Measurements from ENCODE around the gene MEF2A. TPM values are rescaled to one million over a fixed set of nuclear protein-coding genes. Genes with fewer than 3 reads are reported as not detected.
A peak's percentile ranks its signal among the peaks of the same experiment; 100 is the strongest.

MEF2A gene
- total RNA-seq, 4 donors from 2014 or later = 55.3 to 155 (median 105) TPM

GRCh38 chr15:99721104-99721778 is 155.5 kb downstream of the MEF2A start:
- Histone ChIP-seq H3K27me3 (no peaks in the 10 kb centered on the region), H3K36me3 (no peaks in the 10 kb centered on the region), H3K27ac (no peak overlapping the region), H3K4me1 (peaks cover 0 to 15% of the 10 kb centered on the region in 2 donors), H3K9me3 (no peaks in the 10 kb centered on the region), H3K4me3 (replicated peaks in 1 of 3) (no peak overlapping the region)
- intact Hi-C loops (cut with DNase I) = no loop called here
- DNase-seq = peak; percentile 74 to 78
- WGBS, 2 donors = 56 to 60% methylated on average over 3 of the region's 3 CpGs
- TF ChIP-seq POLR2A (IDR thresholded peaks at IDR 0.05) (no peak), CTCF (IDR thresholded peaks at IDR 0.05) (no peak)

- Histone ChIP-seq H3K36me3 (no peaks in the 10 kb centered on the region), H3K9me3 (no peaks in the 10 kb centered on the region), H3K4me3 (replicated peaks in 1 of 3) (no peak overlapping the region), H3K4me1 (peaks cover 0 to 15% of the 10 kb centered on the region in 2 donors), H3K27ac (no peak overlapping the region), H3K27me3 (no peaks in the 10 kb centered on the region)
- no peak for DNase-seq
- TF ChIP-seq CTCF (IDR thresholded peaks at IDR 0.05) (no peak), POLR2A (IDR thresholded peaks at IDR 0.05) (no peak)
- intact Hi-C loops (cut with DNase I) = no loop called here
- WGBS, 2 donors = 93 to 94% methylated on average over 4 of the region's 4 CpGs
Measured at GRCh38 chr15:99721896-99722295, 156.1 kb downstream of the MEF2A start.

- Histone ChIP-seq H3K27ac (no peak overlapping the region), H3K36me3 (no peaks in the 10 kb centered on the region), H3K4me1 (peaks cover 0 to 12% of the 10 kb centered on the region in 2 donors), H3K9me3 (no peaks in the 10 kb centered on the region), H3K4me3 (replicated peaks in 1 of 3) (no peak overlapping the region), H3K27me3 (no peaks in the 10 kb centered on the region)
- intact Hi-C loops (cut with DNase I) = no loop called here
- no peak for TF ChIP-seq CTCF (IDR thresholded peaks at IDR 0.05)
- TF ChIP-seq POLR2A (IDR thresholded peaks at IDR 0.05) = no peak
- WGBS, 2 donors = 94 to 95% methylated on average over 3 of the region's 3 CpGs
- no peak for DNase-seq
Measured at GRCh38 chr15:99722406-99722805, 156.6 kb downstream of the MEF2A start.

GRCh38 chr15:99726333-99726732 is 160.5 kb downstream of the MEF2A start:
- no peak overlapping the region for H3K27ac ChIP-seq
- H3K4me3 ChIP-seq (replicated peaks in 1 of 3) = no peak overlapping the region
- no peaks in the 10 kb centered on the region for H3K9me3 ChIP-seq
- H3K4me1 ChIP-seq = peaks cover 0 to 6% of the 10 kb centered on the region in 2 donors
- H3K27me3 ChIP-seq = no peaks in the 10 kb centered on the region
- peaks cover 5 to 7% of the 10 kb centered on the region in 2 donors for H3K36me3 ChIP-seq
- DNase-seq = no peak
- WGBS, 2 donors = 83 to 86% methylated on average over 7 of the region's 7 CpGs
- TF ChIP-seq CTCF (IDR thresholded peaks at IDR 0.05) = no peak
- no peak for TF ChIP-seq POLR2A (IDR thresholded peaks at IDR 0.05)
- intact Hi-C loops (cut with DNase I) = no loop called here

GRCh38 chr15:99727330-99727729 is 161.5 kb downstream of the MEF2A start:
- Histone ChIP-seq H3K27ac (no peak overlapping the region), H3K9me3 (no peaks in the 10 kb centered on the region), H3K4me3 (replicated peaks in 1 of 3) (no peak overlapping the region), H3K27me3 (no peaks in the 10 kb centered on the region), H3K4me1 (peaks cover 0 to 3% of the 10 kb centered on the region in 2 donors), H3K36me3 (peaks cover 5 to 7% of the 10 kb centered on the region in 2 donors)
- 85 to 94% methylated on average over 1 of the region's 1 CpG for whole genome bisulfite sequencing, 2 donors
- TF ChIP-seq POLR2A (IDR thresholded peaks at IDR 0.05) (no peak), CTCF (IDR thresholded peaks at IDR 0.05) (no peak)
- no peak for DNase-seq
- intact Hi-C loops (cut with DNase I) = no loop called here

Measured in thyroid gland (tissue), 4 donors.